ACC112 (cell line): ENCODE results near the gene TMEM242.

Experiments used
- H2AFZ ChIP-seq: fragments of 200-600 bp; sonication (generic); one replicate; pipeline ENCODE4 v1.6.0; 2017; ENCODE audit warnings: antibody characterized with exemption, low read length; ENCODE audit not compliant: unreplicated experiment
- H3K27ac ChIP-seq: fragments of 200-600 bp; sonication (generic); 2 replicates; pipeline ENCODE4 v1.5.1; 2014; ENCODE audit warnings: low read depth, mild to moderate bottlenecking, antibody characterized with exemption, low read length, moderate library complexity
- H3K27me3 ChIP-seq: fragments of 200-600 bp; sonication (generic); 2 replicates; pipeline ENCODE4 v1.6.1; 2014; ENCODE audit warnings: mild to moderate bottlenecking, antibody characterized with exemption, low read length, moderate library complexity, mixed read lengths; ENCODE audit not compliant: insufficient read depth
- H3K36me3 ChIP-seq: fragments of 200-600 bp; sonication (generic); 2 replicates; pipeline ENCODE4 v1.6.1; 2016; ENCODE audit warnings: mild to moderate bottlenecking, antibody characterized with exemption, low read length, moderate library complexity, mixed read lengths; ENCODE audit not compliant: insufficient read depth
- H3K4me1 ChIP-seq: fragments of 200-600 bp; sonication (generic); one replicate; pipeline ENCODE4 v1.6.1; 2016; ENCODE audit warnings: low read length, mixed read lengths; ENCODE audit not compliant: insufficient read depth, unreplicated experiment, control insufficient read depth
- H3K4me3 ChIP-seq: fragments of 200-600 bp; sonication (generic); 2 replicates; pipeline ENCODE4 v1.5.1; 2014; ENCODE audit warnings: mild to moderate bottlenecking, low read depth, low read length
- H3K79me2 ChIP-seq: fragments of 200-600 bp; sonication (generic); one replicate; pipeline ENCODE4 v1.6.0; 2016; ENCODE audit warnings: low read length; ENCODE audit not compliant: control insufficient read depth, unreplicated experiment, insufficient read depth

Gene TMEM242

DNA sequence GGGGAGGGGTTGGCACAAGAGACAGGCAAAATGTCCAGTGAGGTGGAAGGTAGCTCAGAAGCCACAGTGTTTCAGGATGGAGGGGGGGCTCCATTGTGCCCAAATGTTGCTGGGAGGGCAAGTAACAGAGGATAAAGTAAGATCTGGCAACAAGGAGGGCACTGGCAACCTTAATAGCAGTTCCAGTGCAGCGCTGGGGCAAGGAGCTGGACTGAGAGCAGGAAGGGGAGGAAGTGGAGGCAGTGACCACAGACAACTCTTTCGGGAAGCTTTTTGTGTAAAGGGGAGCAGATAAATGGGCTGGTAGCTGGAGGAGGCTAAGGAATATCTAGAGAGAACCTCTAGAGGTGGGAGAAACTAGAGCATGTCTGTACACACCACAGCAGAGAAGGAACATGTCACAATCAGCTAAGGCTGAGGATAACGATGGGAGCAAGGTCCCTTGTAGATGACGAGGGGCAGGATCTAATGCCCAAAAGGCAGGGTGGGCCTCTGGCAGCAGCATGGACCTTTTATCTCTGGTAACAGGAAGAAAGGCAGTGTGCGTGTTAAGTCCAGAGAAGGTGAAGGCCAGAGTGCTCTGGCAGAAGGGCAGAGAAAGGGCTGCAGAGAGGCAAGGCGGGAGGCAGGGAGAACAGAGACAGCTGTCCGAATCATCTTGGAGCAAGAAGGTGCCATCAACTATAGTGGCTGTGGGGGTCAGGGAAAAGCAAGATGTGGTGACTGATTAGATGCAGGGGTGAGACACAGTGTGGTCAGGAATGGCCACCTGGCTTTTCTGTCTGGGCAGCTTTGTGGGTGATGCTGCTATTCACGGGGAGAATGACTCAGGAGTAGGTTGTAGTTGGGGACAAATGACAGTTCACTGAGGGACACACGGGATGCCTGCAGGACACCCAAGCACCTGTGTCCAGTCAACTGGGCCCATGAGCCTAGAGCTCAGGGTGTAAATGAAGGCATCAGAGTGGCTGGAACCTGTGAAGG lies 17.4 kb downstream of the TMEM242 start:
- H3K4me1 ChIP-seq = peaks cover 6% of the 10 kb centered on the region
- H3K4me3 ChIP-seq = no peak overlapping the region
- H2AFZ ChIP-seq = no peak overlapping the region
- H3K27ac ChIP-seq = no peak overlapping the region
- H3K27me3 ChIP-seq = no peaks in the 10 kb centered on the region
- no peaks in the 10 kb centered on the region for H3K79me2 ChIP-seq
- no peaks in the 10 kb centered on the region for H3K36me3 ChIP-seq

DNA sequence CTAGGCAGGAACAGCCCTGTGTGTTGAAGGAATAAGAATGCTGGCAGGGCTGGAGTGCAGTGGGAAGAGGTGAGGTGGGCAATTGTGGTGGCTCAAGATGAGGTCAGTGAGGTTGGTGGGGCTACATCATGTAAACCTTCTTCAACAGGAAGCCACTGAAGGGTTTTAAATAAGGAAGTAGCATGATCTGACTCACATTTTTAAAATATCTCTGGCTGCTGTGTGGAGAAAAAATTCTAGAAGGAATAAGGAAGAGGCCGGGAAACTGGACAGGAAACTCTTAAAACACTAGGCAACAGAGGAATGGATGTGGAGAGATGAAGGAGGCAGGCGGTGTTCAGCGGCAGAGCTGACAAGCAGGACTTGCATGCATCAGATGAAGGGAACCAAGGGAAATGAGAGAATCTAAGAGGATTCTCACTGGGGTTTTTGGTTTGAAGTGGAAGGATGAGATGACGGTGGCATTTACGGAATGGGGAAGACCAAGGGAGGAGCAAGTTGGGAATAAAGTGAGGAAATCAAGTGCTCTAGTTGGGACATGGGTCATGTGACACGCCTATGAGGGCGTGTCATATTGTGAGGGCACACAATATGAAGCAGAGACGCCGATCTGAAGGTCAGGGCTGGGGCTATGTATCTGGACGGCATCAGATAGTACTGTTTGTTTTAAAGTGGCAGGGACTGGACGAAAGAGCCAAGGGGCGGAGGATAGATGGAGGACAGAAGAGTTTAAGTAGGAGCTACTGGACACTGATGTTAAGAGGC lies 18.2 kb downstream of the TMEM242 start:
- Histone ChIP-seq H3K79me2 (no peaks in the 10 kb centered on the region), H3K27me3 (no peaks in the 10 kb centered on the region), H3K4me1 (peaks cover 6% of the 10 kb centered on the region), H3K36me3 (no peaks in the 10 kb centered on the region), H2AFZ (no peak overlapping the region), H3K4me3 (no peak overlapping the region), H3K27ac (no peak overlapping the region)

DNA sequence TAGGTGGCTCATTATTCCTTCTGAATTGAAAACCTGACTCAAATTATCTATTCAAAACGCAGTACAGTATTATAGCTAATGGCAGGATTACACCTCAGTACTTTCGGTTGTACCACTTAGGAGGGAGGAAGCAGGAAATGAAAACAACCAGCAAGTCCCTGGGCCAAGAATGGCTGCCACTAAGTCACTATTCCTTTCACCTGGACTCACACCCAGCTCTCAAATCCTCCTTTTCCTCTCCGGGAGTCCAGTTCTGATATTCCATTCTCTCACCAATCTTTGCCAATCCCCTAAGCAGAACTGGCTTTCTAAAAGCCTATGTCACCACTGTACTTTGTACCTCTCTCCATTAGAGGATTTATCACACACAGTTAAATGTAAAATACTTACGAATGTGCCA lies 20.6 kb downstream of the TMEM242 start:
- no peak overlapping the region for H2AFZ ChIP-seq
- peaks cover 6% of the 10 kb centered on the region for H3K4me1 ChIP-seq
- no peak overlapping the region for H3K27ac ChIP-seq
- no peaks in the 10 kb centered on the region for H3K36me3 ChIP-seq
- no peaks in the 10 kb centered on the region for H3K79me2 ChIP-seq
- H3K27me3 ChIP-seq = no peaks in the 10 kb centered on the region
- no peak overlapping the region for H3K4me3 ChIP-seq

DNA sequence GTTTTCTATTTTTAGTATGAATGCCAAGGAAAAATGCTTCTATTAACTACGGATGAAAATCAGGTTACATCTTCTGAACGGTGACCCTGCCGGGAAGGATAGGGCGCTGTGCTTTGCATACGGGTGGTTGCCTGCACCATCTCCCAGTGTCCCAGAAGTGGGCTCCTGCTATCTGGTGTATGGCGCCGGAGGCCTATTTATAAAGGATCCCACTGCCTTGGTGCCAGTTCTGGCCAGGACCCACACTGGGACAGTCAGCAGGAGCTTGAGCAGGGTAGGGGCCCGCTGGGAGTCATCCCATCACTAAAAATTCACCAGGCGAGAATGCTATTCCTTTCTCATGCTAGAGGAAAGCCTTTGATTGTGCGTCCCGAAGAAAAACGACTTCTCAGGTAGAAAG lies 22.9 kb downstream of the TMEM242 start:
- Histone ChIP-seq H3K79me2 (peaks cover 3% of the 10 kb centered on the region), H3K36me3 (no peaks in the 10 kb centered on the region), H3K27me3 (no peaks in the 10 kb centered on the region), H3K4me1 (peaks cover 6% of the 10 kb centered on the region), H2AFZ (no peak overlapping the region), H3K27ac (no peak overlapping the region), H3K4me3 (no peak overlapping the region)

DNA sequence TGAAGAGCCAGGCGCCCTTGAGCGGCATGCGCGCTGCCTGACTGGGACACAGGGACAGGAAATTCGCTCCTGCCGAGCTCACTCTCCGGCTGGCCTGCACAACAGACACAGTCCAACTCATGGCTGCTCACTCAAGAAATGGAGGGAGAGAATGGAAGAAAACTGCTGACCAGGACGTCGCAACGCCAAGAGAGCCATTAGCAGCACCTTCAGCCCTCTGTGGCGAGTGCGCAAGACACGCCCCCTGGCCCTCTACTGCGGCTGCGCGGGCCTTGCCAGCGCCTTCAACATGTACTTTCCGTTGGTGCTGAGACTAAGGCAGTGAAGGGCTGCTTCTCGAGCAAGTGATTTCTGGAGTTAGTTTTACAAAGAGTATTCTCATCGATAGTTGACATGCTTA lies 23.3 kb downstream of the TMEM242 start:
- no peak overlapping the region for H2AFZ ChIP-seq
- H3K27me3 ChIP-seq = no peaks in the 10 kb centered on the region
- H3K4me3 ChIP-seq = no peak overlapping the region
- peaks cover 4% of the 10 kb centered on the region for H3K4me1 ChIP-seq
- H3K36me3 ChIP-seq = no peaks in the 10 kb centered on the region
- H3K27ac ChIP-seq = no peak overlapping the region
- peaks cover 3% of the 10 kb centered on the region for H3K79me2 ChIP-seq

DNA sequence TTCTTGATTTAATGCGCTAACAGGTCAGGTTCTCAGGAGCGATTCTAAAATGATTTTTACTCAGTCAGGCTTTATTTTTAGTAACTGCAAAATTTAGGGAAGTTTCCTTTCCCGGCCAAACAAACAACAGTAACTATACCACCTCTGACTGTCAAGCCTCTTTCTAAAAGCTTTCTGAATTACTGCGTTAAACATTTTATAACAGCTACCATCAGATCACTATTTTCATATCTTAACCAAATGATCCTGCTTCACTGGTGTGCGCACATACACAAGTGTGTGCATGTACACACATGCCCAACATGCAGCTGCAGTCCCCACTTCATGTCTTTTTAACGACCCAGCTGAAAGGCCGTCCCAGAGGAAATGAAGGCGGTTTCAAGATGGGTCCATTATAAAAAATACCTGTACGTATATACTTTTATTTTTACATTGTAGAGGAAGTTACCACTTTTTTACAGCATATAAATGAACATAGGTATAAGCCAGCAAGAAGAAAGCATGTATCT lies 25.0 kb downstream of the TMEM242 start:
- no peaks in the 10 kb centered on the region for H3K4me1 ChIP-seq
- H3K36me3 ChIP-seq = no peaks in the 10 kb centered on the region
- no peak overlapping the region for H3K4me3 ChIP-seq
- peaks cover 3% of the 10 kb centered on the region for H3K79me2 ChIP-seq
- no peak overlapping the region for H3K27ac ChIP-seq
- H2AFZ ChIP-seq = no peak overlapping the region
- H3K27me3 ChIP-seq = no peaks in the 10 kb centered on the region

DNA sequence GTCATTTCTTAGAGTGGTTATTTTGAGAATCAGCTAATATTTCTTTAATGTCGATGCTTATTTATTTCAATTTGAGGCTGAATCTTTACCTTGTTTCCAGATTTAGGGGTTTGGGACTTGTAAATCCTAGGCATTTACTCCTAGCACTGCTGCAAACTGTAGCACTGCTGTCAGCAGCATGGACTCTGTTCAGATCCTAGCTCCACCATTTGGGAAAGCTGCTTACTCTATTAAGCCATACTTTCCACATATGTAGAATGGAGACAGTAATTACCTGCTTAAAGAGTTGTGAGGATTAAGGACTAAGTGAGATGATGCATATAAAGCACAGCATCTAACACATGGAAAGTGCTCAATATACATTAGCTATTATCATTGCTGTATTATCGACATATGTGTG lies 28.7 kb downstream of the TMEM242 start:
- H3K79me2 ChIP-seq = peaks cover 3% of the 10 kb centered on the region
- H3K4me1 ChIP-seq = no peaks in the 10 kb centered on the region
- H3K36me3 ChIP-seq = no peaks in the 10 kb centered on the region
- no peak overlapping the region for H3K27ac ChIP-seq
- no peak overlapping the region for H2AFZ ChIP-seq
- no peak overlapping the region for H3K4me3 ChIP-seq
- H3K27me3 ChIP-seq = no peaks in the 10 kb centered on the region

DNA sequence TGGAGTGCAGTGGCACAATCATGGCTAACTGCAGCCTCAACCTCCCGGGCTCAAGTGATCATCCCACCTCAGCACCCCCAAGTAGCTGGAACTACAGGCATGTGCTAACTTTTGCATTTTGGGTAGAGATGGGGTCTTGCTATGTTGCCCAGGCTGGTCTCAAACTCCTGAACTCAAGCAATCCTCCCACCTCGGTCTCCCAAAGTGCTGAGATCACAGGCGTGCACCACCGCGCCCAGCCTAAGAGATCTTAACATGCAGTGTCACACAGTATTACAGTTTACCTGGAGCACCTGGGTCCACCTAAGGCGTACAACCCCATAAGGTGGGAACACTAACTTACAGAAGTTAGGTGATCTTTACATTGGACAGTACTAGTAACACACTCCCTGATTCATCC lies 29.5 kb downstream of the TMEM242 start:
- no peak overlapping the region for H2AFZ ChIP-seq
- peaks cover 3% of the 10 kb centered on the region for H3K79me2 ChIP-seq
- H3K36me3 ChIP-seq = no peaks in the 10 kb centered on the region
- no peak overlapping the region for H3K4me3 ChIP-seq
- no peaks in the 10 kb centered on the region for H3K4me1 ChIP-seq
- no peak overlapping the region for H3K27ac ChIP-seq
- H3K27me3 ChIP-seq = no peaks in the 10 kb centered on the region

DNA sequence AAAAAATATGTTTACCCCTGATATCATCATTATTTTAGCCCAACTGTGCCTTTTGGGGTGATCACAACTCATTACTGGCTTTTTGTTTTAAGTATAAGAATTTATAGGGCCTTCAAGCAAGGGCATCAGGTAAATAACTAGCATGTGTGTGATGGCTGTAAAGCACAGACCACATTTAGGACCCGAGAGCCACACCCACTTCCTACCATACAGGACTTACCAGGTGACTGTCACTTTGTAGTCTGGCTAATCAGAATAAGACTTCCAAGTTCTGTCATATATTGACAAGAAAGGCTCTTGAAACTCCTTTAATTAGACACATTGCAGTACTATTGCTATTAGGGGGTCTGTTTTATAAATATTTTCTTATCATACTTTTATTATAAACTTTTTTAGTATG lies 31.1 kb downstream of the TMEM242 start:
- Histone ChIP-seq H3K36me3 (no peaks in the 10 kb centered on the region), H3K79me2 (peaks cover 3% of the 10 kb centered on the region), H2AFZ (no peak overlapping the region), H3K27me3 (no peaks in the 10 kb centered on the region), H3K4me1 (no peaks in the 10 kb centered on the region), H3K27ac (no peak overlapping the region), H3K4me3 (no peak overlapping the region)

DNA sequence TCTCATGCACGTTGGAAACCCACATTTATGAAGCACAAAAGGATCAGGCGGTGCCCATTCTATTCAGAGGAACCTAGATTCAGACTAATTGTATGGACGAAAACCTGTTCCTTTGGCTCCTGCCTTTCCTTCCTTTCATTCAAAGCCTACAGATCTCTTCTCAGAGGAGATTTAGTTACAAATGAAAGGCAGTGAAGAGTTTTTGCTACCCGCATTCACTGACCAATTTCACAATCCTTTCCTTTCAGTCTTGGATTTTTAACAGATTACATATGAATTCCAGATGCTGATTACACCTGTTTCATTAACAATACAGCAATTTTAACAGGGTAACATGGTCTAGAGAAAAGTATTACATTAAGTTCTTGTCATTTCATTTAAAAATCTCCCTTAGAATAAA lies 32.0 kb downstream of the TMEM242 start:
- no peak overlapping the region for H2AFZ ChIP-seq
- no peaks in the 10 kb centered on the region for H3K4me1 ChIP-seq
- no peak overlapping the region for H3K4me3 ChIP-seq
- H3K79me2 ChIP-seq = no peaks in the 10 kb centered on the region
- no peaks in the 10 kb centered on the region for H3K27me3 ChIP-seq
- H3K36me3 ChIP-seq = no peaks in the 10 kb centered on the region
- no peak overlapping the region for H3K27ac ChIP-seq
